ENCODE results near the gene SHISA5. TPM values are rescaled to one million over a fixed set of nuclear protein-coding genes. Genes with fewer than 3 reads are reported as not detected.
"Not testable (repeated sequence)": the region's sequence is repeated elsewhere in the genome, so short reads cannot be mapped to it uniquely, and the experiment has no call there.

The SHISA5 gene
- total RNA-seq, 1 experiment from 2014 or later: 104 TPM

DNA sequence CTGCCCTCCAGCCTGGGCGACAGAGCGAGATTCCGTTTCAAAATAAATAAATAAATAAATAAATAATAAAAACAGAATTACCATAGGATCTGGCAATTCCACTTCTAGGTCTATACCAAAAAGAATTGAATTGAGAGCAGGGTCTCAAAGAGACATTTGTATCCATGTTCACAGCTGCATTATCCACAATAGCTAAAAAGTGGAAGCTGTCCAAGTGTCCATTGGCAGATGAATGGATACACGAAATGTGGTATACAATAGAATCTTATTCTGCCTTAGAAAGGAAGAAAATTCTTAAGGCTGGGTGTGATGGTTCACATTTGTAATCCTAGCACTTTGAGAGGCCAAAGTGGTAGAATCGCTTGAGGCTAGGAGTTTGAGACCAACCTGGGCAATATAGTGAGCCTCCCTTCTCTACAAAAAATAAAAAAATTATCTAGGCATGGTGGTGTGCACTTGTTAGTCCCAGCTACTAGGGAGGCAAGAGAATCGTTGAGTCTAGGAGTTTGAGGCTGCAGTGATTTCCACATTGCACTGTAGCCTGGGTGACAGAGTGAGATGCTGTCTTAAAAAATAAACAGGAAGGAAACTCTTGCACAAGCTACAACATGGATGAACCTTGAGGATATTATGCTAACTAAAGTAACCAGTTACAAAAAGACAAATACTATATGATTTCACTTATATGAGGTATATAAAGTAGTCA, 28.4 kb upstream of the SHISA5 start:
- no TSS peak for BruUV-seq (replicated peaks)
- TF ChIP-seq EZH2phosphoT487 (IDR thresholded peaks at IDR 0.05; ENCODE audit: borderline replicate concordance) (no peak), EGR1 (IDR thresholded peaks at IDR 0.05; ENCODE audit: low read depth) (no peak), JUND (IDR thresholded peaks at IDR 0.05) (no peak), EZH2 (IDR thresholded peaks at IDR 0.05) (no peak), ZNF274 (IDR thresholded peaks at IDR 0.05; ENCODE audit: low read depth, low read length) (no peak), SIN3A (IDR thresholded peaks at IDR 0.05; ENCODE audit: low read depth) (no peak), SP1 (IDR thresholded peaks at IDR 0.05; ENCODE audit: low read depth) (no peak)
- CTCF ChIA-PET: no interaction called here
- Histone ChIP-seq H3K4me1 (ENCODE audit: control insufficient read depth in 1 of 2, insufficient read depth in 2 of 2, low read length in 2 of 2) (no peaks in the 10 kb centered on the region), H3K9me2 (ENCODE audit: insufficient read depth) (no peaks in the 10 kb centered on the region), H3K79me2 (ENCODE audit: insufficient read depth, low read length) (no peaks in the 10 kb centered on the region), H3K9ac (ENCODE audit: low read length) (no peak overlapping the region), H3K9me3 (ENCODE audit: control insufficient read depth in 1 of 2, insufficient read depth in 1 of 2, low read depth in 1 of 2, low read length in 2 of 2) (no peaks in the 10 kb centered on the region), H2AFZ (ENCODE audit: low read depth, low read length, poor library complexity, severe bottlenecking) (no peak overlapping the region), H3K27ac (ENCODE audit: low read depth, low read length) (no peak overlapping the region), H4K20me1 (ENCODE audit: insufficient read depth) (no peaks in the 10 kb centered on the region), H3K4me2 (ENCODE audit: low read length) (no peak overlapping the region), H3K4me3 (replicated peaks in 1 of 2; ENCODE audit: low read depth in 1 of 2, low read length in 2 of 2) (no peak overlapping the region), H3K36me3 (ENCODE audit: control insufficient read depth in 1 of 2, insufficient read depth in 2 of 2, low read length in 2 of 2) (peaks cover 11 to 21% of the 10 kb centered on the region in 2 experiments; a peak in 3 of 4 replicates), H3K27me3 (ENCODE audit: insufficient read depth, low read length) (no peaks in the 10 kb centered on the region)
- POLR2A ChIA-PET: no interaction called here
- no peak for DNase-seq (ENCODE audit: low read depth, low spot score)
- no peak for ATAC-seq
- intact Hi-C loops (cut with micrococcal nuclease): no loop called here
- RAD21 ChIA-PET (ENCODE audit: low non-redundant PET in 1 of 2, low total read pairs in 2 of 2, uncharacterized antibody in 2 of 2, unreplicated experiment in 2 of 2): no interaction called here

DNA sequence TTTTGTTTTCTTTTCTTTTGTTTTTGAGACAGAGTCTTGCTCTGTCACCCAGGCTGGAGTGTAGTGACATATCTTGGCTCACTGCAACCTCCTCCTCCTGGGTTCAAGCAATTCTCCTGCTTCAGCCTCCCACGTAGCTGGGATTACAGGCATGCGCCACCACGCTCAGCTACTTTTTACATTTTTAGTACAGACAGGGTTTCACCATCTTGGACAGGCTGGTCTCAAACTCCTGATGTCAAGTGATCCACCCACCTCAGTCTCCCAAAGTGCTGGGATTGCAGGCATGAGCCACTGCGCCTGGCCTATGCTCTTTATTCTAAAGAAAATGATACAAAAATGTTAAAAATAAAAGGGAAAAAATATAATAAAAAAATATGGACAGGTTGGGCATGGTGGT, 26.7 kb upstream of the SHISA5 start:
- CTCF ChIA-PET: interaction anchor here (1.0 to 1.7 kb wide), 2 partner anchors 18 to 45 kb away, joined by 3 to 5 read pairs; no protein-coding TSS in a partner anchor
- H3K9me3 ChIP-seq (ENCODE audit: control insufficient read depth in 1 of 2, insufficient read depth in 1 of 2, low read depth in 1 of 2, low read length in 2 of 2); H3K4me2 ChIP-seq (ENCODE audit: low read length); H3K27me3 ChIP-seq (ENCODE audit: insufficient read depth, low read length); BruUV-seq (replicated peaks); H3K9ac ChIP-seq (ENCODE audit: low read length); H3K9me2 ChIP-seq (ENCODE audit: insufficient read depth); H3K4me3 ChIP-seq (replicated peaks in 1 of 2; ENCODE audit: low read depth in 1 of 2, low read length in 2 of 2); ATAC-seq; intact Hi-C loops (cut with micrococcal nuclease); H3K27ac ChIP-seq (ENCODE audit: low read depth, low read length); H3K4me1 ChIP-seq (ENCODE audit: control insufficient read depth in 1 of 2, insufficient read depth in 2 of 2, low read length in 2 of 2); H4K20me1 ChIP-seq (ENCODE audit: insufficient read depth); POLR2A ChIA-PET; H3K79me2 ChIP-seq (ENCODE audit: insufficient read depth, low read length); DNase-seq (ENCODE audit: low read depth, low spot score); H2AFZ ChIP-seq (ENCODE audit: low read depth, low read length, poor library complexity, severe bottlenecking); RAD21 ChIA-PET (ENCODE audit: low non-redundant PET in 1 of 2, low total read pairs in 2 of 2, uncharacterized antibody in 2 of 2, unreplicated experiment in 2 of 2): not testable (repeated sequence)
- peaks cover 11 to 24% of the 10 kb centered on the region in 2 experiments; a peak in 3 of 4 replicates for H3K36me3 ChIP-seq (ENCODE audit: control insufficient read depth in 1 of 2, insufficient read depth in 2 of 2, low read length in 2 of 2)
